Left kidney (tissue), 2 donors: Measurements from ENCODE around the gene SOX12. TPM values are rescaled to one million over a fixed set of nuclear protein-coding genes. Genes with fewer than 3 reads are reported as not detected.

ENCODE experiments used
- DNase-seq: peaks from one replicate; pipeline ENCODE4 v3.0.0-alpha.2; 2013
- polyA plus RNA-seq: library from polyadenylated mRNA; unstranded; fragments of 120-200 nt; gene quantifications from one replicate; pipeline ENCODE4 v1.2.1, GENCODE V29; 2013; ENCODE audit not compliant: insufficient read length

The SOX12 gene
- polyA plus RNA-seq, 1 donor = 31.6 TPM

DNA sequence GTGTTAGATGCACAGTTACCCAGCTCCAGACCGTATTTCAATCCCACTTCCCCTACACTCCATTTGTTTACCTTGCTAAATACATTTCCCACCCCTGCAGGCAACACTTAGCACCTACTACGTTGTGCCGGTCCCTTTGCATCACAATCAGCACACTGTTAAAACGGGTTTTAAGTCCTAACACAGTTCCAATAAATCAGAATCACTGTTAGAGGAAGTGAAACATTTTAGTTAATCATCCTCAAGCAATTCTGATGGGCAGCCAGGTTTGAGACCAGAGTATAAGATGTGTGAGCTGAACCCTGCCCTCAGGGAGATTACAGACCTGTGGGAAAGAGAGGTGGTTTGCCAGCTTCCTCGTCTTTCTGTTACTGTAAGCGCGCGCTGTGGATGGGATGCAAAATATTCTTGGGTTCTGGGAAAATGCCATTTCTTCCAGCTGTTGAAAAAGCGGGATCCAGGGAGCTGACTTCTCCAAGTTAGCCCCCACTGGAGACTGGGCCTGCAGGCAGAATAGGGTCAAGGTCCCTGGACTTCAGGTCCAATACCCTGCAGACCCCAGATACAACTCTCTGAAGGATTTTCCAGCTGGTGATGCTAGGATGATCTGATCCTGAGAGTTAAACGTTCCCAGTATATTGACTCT, 24.9 kb upstream of the SOX12 start:
- no peak for DNase-seq

- no peak for DNase-seq
These were observed 23.2 kb upstream of the SOX12 start for GRCh38 chr20:301886-302848.

- no peak for DNase-seq
These were observed 19.6 kb upstream of the SOX12 start for GRCh38 chr20:305745-306144.

DNA sequence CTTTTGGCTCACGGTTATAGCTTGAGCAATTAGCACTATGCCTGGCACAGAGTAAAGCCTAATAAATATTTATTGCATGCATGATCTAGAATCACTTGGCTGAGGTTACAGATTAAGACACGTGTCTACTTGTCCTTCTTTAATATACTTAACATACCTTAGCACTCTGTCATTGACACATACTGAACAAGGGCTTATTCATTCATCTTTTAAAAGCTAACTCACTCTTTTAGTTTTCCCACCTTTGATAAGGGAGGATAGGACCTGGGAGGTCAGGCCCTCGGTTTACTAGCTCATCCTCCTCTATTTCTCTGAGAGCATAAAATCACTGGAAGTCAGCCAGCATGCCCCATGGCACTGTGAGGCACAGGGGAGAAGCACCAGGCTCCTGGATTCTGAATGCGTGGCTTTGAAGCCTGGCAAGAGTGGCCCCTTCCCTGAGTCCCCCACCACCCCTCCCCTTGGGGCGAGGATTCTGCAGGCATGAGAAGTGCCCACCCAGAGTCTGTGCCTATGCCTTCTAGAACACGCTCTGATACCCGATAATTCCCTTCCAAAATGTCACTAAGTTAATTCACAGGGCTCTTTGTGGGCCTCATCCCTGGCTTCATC, 16.8 kb upstream of the SOX12 start:
- no peak for DNase-seq

DNA sequence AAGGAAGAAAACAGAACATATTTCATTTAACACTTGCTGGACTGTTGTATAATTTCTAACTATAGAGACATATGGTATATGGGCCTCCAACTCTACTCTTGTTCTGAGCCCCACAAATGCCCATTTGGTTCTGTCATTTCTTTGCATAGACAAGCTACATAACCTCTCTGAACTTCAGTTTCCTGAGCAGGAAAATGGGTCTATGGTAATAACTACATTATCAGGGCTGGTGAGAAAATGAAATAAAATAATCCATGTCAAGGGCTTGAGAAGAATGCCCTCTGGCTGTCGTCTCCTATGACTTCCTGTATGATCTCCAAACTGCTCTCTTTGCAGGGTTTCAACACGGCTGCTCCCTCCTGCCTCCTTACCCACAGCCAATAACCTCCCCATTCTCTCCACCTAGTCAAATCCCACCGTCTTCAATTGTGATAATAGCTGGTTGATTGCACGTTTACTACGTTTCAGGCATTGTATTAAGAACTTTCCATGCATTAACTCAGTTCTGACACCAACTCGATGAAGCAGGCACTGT, 16.0 kb upstream of the SOX12 start:
- DNase-seq = no peak

DNA sequence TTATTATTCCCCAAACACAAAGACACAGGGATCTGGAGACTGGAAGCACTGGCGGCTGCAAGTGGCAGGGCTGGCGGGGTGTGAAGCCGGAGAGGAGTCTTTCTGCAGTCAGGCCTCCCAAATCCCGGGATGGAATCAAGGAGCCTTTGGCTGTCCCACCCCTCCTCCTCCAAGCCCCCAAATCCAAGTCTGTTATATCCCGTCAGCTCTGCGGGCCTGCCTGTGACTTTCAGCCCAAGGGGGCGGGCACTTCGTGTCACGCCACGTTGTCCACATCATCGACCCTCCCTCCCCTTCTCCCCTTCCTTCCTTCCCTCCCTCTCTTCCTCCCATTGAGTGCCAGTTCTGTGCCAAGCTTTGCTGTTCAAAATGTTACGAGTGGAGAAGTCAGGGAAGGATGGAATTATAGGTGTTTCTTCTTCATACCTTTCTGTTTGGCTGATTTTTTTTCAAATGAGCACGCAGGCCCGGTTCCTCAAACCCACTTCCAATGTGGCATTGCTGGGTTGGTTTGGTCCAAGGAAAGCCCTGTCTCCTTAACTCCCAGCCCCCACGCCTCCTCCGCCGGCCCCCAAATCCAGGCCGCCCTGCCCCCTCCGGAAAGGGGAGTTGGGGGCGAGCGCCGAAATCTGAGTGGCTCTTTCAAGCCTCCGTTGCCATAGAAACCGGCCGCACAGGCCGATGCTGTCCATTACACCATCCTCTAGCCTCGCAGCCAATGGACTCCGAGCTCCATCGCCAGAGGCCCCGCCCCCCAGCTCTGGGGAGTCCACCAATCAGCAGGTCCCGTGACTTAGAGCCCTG, 15.3 kb upstream of the SOX12 start:
- peak; percentile 100 for DNase-seq

GRCh38 chr20:310645-311044, 14.7 kb upstream of the SOX12 start:
- DNase-seq = no peak

DNA sequence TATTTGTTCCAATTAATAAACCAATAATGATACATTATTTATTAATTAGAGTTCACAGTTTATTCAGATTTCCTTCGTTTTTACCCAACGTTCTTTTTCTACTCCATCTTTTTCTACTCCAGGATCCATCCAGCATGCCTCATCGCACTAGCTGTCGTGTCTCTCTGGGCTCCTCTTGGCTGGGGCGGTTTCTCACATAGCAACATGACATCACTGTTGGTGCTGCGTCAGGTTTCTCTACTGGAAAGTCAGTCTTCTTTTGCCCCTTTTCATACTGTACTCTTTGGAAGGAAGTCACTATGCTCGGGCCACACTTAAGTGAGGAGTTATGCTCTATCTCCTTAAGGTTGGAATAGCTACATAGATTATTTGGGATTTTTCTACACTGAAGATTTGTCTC, 13.7 kb upstream of the SOX12 start:
- no peak for DNase-seq

GRCh38 chr20:312067-312466, 13.3 kb upstream of the SOX12 start:
- no peak for DNase-seq

DNA sequence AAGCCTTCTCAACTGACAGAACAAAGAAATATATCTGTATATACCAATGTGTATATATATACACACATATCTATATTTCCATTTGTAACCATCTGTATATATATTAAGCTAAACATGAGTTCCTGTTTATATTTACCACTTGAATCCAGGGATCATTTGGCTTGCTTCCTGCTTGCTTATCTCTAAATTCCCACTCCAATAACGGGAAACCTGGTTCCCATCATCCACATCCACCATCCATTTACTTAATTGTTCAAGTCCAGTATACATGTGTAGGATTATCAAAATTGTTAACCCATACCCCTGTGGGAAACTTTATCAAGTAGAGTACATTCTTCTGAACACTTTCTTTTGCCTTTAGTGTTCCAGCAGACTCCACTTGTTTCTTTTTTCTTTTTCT, 12.5 kb upstream of the SOX12 start:
- no peak for DNase-seq

DNA sequence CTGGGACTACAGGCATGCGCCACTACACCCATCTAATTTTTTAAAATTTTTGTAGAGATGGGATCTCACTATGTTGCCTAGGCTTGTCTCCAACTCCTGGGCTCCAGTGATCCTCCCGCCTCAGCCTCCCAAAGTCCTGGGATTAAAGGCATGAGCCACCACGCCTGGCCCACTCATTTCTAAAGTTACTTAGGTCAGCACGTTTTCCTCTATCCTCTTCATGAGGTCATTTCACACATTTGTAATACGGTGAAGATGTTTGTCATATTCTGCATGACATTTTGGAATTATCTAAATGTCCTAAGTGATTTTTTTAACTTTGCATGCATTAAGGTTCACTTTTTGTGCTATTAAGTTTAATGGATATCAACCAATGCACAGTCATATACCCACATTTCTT, 11.9 kb upstream of the SOX12 start:
- DNase-seq = no peak

- no peak for DNase-seq
These were observed 11.4 kb upstream of the SOX12 start for GRCh38 chr20:313948-314347.

- DNase-seq = no peak
These were observed 8.9 kb upstream of the SOX12 start for GRCh38 chr20:316316-317068.

DNA sequence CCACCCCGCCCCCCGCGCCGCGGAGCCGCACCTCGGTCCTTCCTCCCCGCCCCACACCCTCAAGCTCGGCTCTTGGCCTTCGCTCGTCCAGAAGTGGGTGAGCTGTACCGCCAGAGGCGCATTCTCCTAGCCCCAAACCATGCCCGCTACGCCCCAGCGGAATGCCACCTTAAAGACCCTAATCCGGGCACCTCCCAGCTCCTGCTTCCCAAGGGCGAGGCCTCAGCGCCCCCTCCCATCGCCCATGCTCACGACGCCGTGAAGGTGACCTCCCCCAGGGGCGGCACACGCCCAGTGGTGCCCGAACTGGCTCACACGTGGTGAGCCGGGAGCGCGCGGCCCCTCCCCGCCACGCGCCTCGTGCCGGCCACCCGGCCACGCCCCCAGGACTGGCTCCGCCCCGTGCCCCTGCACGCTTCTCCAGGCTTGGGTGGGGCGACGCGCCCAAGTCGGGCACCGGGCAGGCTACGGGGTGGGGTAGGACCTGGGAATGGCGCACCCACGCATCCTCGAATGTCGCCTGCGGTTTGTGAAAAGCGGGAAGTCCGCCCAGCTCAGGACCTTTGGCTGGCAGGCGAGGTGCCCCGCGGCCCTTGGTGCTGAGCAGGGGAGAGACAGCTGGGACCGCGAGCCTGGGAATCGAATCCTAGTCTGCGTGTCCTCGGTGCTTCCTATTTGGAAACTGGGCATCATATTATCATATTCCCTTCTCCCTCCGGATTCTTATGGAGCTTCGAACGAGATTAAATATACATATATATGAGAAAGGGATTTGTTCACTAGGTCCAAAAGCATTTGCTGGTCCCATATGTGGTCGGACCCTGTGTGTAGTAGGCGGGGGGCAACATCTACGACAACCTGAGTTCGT, 941 bp upstream of the SOX12 start:
- DNase-seq = peak; percentile 90

DNA sequence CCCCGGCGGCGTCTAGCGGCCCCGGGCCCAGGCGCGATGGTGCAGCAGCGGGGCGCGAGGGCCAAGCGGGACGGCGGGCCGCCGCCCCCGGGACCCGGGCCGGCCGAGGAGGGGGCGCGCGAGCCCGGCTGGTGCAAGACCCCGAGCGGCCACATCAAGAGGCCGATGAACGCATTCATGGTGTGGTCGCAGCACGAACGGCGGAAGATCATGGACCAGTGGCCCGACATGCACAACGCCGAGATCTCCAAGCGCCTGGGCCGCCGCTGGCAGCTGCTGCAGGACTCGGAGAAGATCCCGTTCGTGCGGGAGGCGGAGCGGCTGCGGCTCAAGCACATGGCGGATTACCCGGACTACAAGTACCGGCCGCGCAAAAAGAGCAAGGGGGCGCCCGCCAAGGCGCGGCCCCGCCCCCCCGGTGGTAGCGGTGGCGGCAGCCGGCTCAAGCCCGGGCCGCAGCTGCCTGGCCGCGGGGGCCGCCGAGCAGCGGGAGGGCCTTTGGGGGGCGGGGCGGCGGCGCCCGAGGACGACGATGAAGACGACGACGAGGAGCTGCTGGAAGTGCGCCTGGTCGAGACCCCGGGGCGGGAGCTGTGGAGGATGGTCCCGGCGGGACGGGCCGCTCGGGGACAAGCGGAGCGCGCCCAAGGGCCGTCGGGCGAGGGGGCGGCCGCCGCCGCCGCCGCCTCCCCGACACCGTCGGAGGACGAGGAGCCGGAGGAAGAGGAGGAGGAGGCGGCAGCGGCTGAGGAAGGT, 715 bp downstream of the SOX12 start:
- DNase-seq = peak; percentile 55

- DNase-seq = no peak
These were observed 1.4 kb downstream of the SOX12 start for GRCh38 chr20:326645-327185.

DNA sequence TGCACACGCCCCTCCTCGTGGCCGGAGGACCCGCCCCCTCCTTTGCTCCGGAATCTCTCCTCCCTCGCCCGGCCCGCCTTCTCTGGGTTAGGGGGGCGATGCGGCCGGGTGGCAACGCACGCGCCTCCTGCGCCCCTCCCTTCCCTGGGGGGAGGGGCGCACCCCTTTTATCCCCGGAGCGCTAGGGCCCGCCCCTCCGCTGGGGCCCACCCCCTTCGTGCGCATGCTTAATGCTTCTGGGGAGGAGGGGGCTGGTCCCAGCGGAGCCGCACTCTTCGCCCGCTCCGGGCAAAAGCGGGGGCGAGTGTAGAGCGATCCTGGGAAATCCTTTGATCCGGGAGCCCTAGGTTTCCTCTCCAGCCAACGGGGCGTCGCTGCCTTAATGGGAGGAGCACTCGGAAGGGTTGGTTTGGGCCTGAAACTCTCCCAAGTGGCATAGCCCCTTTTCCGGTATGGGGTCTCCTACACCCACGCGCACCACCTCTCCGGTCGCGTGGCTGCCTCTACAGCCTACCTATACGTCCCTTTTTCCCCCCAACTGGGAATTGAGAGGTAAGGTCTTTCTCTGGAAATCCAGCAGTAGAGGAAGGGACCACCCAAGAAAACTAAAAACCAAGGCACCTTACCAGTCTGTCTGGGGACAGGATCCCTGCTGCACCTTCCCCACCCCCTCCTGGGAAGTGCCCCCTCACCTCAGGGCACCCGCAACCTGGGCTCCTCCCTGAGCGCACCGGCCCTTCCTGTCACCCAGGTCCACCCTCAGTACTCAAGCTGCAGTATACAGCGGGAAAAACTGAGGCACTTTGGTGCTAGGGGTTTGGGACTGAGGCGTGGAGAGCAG, 2.1 kb downstream of the SOX12 start:
- DNase-seq = peak; percentile 94
